ENCODE data around the gene SV2A. TPM values are rescaled to one million over a fixed set of nuclear protein-coding genes. Genes with fewer than 3 reads are reported as not detected.
"Not testable (repeated sequence)": the region's sequence is repeated elsewhere in the genome, so short reads cannot be mapped to it uniquely, and the experiment has no call there.

Gene SV2A
- polyA plus RNA-seq, 6 donors from 2014 or later: not detected

DNA sequence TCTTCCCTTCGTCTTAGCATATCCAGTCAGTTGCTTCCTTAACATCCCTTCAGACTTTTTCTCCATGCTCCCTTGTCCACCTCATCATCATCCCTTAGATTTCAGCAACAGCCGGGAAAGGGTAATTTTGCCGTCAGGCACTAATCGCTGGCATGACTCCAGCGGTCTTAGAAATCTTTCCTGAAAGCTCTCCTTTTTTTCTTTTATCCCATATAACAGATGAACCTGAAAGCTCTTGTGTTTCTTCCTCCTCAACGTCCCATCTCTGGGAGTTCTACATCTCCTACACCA lies 28.7 kb downstream of the SV2A start:
- Mint-ChIP-seq H3K36me3 (no peaks in the 10 kb centered on the region), H3K4me1 (peaks cover 0 to 1% (median 0%) of the 10 kb centered on the region in 3 donors), H3K4me3 (no peak overlapping the region)

DNA sequence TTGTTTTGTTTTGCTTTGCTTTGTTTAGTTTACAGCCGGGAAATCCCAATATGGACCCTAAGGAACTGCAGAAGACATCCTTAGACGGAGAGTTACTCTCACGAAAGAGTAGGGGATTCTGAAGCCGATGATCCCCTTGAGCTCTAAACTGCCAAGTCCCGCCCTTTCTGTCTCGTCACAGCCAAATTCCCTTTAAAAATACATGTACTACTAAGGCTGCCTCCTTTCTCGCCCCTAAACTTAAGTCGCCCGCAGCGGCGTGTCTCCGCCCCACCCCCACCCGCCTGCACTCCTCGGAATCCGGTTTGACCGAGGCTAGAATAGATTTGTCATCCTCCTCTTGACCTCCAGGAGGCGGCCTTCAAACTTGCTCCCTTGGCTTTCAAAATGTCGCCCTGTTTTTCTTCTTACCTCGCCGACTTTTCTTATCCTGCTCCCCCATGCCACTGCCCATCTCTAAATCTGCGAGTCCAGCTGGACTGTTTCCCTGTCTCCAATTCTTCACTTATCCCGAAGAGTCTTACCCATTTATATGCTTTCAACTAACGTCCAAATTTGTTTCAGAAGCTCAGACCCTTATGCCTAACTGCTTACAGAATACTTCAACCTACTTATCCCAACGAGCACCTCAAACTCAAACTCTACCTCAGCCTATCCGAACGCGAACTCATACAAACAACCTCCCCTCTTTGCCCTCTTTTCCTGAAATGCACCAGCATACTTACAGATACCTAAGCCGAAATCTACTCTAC lies 29.2 kb downstream of the SV2A start:
- Mint-ChIP-seq H3K9me3 (peaks cover 0 to 3% (median 0%) of the 10 kb centered on the region in 7 donors), H3K4me1 (peaks cover 0 to 5% (median 0%) of the 10 kb centered on the region in 3 donors), H3K4me3 (no peak overlapping the region), H3K27me3 (no peaks in the 10 kb centered on the region), H3K36me3 (no peaks in the 10 kb centered on the region), H3K27ac (no peak overlapping the region)
- DNase-seq (no peak), ATAC-seq (ENCODE audit: low read depth in 2 of 2) (peak; percentile 12 to 17)

More for the DNA sequence above, 28.7 kb downstream of the SV2A start:
- ATAC-seq (ENCODE audit: low read depth in 2 of 2) (no peak), DNase-seq (no peak)
- H3K9me3 Mint-ChIP-seq: peaks cover 0 to 3% (median 0%) of the 10 kb centered on the region in 7 donors
- H3K27ac Mint-ChIP-seq: no peak overlapping the region
- H3K27me3 Mint-ChIP-seq: no peaks in the 10 kb centered on the region

DNA sequence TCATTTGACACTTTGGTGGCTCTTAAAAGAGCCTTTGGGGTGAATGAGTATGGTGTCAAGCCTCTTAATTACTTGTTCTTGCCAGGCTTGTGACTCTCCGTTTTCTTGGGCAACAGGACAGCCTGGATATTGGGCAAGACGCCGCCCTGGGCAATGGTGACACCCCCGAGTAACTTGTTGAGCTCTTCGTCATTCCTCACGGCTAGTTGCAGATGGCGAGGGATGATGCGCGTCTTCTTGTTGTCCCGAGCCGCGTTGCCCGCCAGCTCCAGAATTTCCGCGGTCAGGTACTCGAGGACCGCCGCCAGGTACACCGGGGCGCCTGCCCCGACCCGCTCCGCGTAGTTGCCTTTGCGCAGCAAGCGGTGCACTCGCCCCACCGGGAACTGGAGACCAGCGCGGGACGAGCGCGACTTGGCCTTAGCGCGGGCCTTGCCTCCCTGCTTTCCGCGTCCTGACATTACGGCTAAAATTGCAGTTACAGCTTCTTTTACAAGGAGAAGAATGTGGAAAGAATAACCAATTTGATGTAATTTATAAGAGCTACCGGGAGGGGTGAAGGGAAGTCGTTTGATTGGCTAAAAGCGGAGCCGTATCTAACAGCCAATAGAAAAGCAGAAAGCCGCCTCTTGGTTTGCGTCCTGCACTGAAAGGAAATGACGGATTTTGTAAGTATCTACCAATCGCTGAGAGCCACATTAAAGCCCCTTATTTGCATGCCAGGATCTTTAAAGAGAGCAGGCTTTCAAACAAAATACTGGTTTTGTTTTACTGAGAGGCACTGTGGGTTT lies 30.0 kb downstream of the SV2A start:
- H3K4me3 Mint-ChIP-seq: no peak overlapping the region
- peak; percentile 62 to 65 for ATAC-seq (ENCODE audit: low read depth in 2 of 2)
- peaks cover 0 to 8% (median under 1%) of the 10 kb centered on the region in 3 donors for H3K4me1 Mint-ChIP-seq
- DNase-seq: peak; percentile 90
- no peak overlapping the region for H3K27ac Mint-ChIP-seq
- H3K27me3 Mint-ChIP-seq: no peaks in the 10 kb centered on the region
- no peaks in the 10 kb centered on the region for H3K36me3 Mint-ChIP-seq
- H3K9me3 Mint-ChIP-seq: peaks cover 0 to 3% (median 0%) of the 10 kb centered on the region in 7 donors

DNA sequence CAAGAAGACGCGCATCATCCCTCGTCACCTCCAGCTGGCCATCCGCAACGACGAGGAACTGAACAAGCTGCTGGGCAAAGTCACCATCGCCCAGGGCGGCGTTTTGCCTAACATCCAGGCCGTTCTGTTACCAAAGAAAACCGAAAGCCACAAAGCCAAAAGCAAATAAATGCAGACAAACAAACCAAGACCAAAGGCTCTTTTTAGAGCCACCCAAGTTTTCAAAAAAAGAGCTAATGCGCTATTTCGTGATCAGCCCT lies 30.5 kb downstream of the SV2A start:
- not testable (repeated sequence) for ATAC-seq (ENCODE audit: low read depth in 2 of 2); H3K4me3 Mint-ChIP-seq; H3K36me3 Mint-ChIP-seq; H3K9me3 Mint-ChIP-seq; DNase-seq; H3K27me3 Mint-ChIP-seq; H3K27ac Mint-ChIP-seq
- peaks cover 4 to 13% (median 5%) of the 10 kb centered on the region in 3 donors for H3K4me1 Mint-ChIP-seq

DNA sequence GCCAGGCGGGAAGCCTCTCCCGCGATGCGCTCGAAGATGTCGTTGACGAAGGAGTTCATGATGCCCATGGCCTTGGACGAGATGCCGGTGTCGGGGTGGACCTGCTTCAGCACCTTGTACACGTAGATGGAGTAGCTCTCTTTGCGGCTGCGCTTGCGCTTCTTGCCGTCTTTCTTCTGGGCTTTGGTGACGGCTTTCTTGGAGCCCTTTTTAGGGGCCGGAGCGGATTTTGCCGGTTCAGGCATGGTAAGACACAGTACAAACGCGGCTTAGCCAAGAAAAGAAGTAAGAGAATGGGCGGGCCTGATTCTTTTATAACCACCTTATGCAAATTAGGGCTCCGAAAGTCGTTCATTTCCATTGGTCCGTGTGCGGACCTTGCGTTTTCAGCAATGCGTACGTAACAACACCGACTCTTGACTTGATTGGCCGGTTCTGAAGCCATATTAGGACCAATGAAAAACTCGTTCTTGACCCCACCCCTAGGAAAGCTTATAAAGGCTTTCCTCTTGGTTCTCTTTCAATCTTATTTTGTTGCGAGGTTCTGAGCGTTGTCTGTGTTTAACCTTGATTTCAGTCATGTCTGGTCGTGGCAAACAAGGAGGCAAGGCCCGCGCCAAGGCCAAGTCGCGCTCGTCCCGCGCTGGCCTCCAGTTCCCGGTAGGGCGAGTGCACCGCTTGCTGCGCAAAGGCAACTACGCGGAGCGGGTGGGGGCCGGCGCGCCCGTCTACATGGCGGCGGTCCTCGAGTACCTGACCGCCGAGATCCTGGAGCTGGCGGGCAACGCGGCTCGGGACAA lies 31.0 kb downstream of the SV2A start:
- H3K27ac Mint-ChIP-seq: no peak overlapping the region
- no peak overlapping the region for H3K4me3 Mint-ChIP-seq

DNA sequence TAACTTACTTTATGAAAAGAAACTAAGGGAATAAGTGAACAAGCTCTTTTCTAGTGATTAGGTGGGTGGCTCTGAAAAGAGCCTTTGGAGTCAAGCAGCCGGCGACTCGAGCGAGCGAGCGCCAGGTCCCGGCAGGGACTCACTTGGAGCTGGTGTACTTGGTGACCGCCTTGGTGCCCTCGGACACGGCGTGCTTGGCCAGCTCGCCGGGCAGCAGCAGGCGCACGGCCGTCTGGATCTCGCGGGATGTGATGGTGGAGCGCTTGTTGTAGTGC lies 31.6 kb downstream of the SV2A start:
- ATAC-seq (ENCODE audit: low read depth in 2 of 2); H3K36me3 Mint-ChIP-seq; H3K27ac Mint-ChIP-seq; H3K9me3 Mint-ChIP-seq; H3K27me3 Mint-ChIP-seq; H3K4me3 Mint-ChIP-seq; DNase-seq: not testable (repeated sequence)
- peaks cover 6 to 19% (median 8%) of the 10 kb centered on the region in 3 donors for H3K4me1 Mint-ChIP-seq

More for the DNA sequence above, 31.0 kb downstream of the SV2A start:
- no peaks in the 10 kb centered on the region for H3K27me3 Mint-ChIP-seq
- H3K9me3 Mint-ChIP-seq: peaks cover 0 to 3% (median 0%) of the 10 kb centered on the region in 7 donors
- ATAC-seq (ENCODE audit: low read depth in 2 of 2) (peak; percentile 66 to 67), DNase-seq (peak; percentile 92)
- H3K36me3 Mint-ChIP-seq: no peaks in the 10 kb centered on the region
- peaks cover 6 to 18% (median 8%) of the 10 kb centered on the region in 3 donors for H3K4me1 Mint-ChIP-seq

DNA sequence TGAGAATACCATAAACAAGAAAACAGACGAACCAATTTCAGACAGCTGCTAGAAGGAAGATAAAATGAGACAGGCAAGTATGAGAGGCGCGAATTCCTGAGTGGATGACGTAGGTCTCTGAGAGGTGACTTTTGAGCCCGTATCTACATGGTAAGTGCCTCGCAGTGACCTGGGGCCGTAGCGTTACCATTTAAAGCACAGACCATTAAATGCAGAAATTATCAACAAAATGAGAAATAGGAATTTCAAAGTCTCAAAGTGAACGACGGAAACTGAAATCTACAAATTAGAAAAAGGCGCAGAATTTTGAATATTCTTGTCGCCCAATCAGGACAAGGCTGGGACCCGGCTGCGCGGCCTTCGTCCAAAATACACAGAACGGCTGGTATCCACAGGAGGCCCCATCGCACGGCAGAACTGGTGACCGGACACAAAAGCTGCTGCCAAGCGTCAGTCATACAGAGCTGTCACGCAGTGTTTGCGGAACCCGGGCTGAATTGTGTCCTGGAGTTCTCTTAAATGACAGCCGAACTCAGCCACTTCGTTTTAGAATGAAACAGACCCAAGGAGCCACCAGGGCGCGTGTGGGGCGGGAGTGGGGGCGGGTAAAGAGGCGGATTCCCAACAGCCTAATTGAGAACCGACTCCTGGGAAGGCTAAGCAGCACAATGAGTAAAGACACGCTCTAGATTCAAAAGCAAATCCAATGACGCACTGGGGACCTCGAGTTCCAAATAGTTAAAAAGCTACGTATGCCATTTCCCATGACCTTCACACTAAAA lies 32.1 kb downstream of the SV2A start:
- ATAC-seq (ENCODE audit: low read depth in 2 of 2): peak; percentile 3 to 8
- Mint-ChIP-seq H3K4me1 (peaks cover 6 to 19% (median 8%) of the 10 kb centered on the region in 3 donors), H3K36me3 (no peaks in the 10 kb centered on the region), H3K9me3 (peaks cover 0 to 3% (median 0%) of the 10 kb centered on the region in 7 donors), H3K27ac (no peak overlapping the region), H3K4me3 (no peak overlapping the region), H3K27me3 (no peaks in the 10 kb centered on the region)
- DNase-seq: peak; percentile 66

DNA sequence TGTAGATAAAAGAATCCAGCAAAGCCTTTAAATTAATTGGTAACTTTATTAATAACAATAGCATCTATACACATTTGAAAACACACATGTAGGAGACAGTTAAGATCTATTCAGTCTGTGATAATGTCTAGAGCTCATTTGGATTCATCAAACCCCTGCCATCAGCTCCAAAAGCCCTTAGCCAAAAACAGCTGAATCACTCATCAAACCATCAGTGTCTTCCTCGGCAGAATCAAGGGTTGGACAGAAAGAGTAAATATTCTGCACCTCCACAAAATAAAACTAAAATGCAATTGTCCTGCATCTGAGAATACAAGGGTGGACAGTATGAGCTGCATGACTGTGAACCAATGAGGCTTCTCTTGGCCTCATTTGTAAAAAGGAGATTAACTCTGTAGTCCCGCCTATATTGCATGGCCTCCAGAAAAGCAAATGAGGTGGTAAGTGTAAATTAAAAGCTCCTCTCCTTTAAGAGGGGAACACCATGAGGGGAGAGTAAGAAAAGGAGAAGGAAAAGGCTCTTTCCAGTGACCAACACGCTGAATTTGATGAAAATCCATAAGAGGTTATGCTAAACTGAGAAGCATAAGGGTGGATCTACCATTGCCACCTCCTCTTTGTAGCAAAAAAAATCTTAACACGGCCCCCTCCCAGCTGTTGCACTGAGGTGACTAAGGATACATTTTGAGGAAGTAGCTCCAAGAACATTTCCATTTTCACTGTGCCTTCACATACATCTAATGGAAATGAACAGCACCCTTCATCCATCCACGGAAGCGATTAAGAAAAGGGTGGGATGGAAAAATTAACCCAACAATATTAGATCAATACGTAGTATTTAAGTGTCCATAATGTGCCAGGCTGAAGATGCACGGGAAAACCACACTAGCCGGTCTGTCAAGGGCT lies 33.0 kb downstream of the SV2A start:
- no peaks in the 10 kb centered on the region for H3K27me3 Mint-ChIP-seq
- no peak for ATAC-seq (ENCODE audit: low read depth in 2 of 2)
- no peak overlapping the region for H3K27ac Mint-ChIP-seq
- H3K36me3 Mint-ChIP-seq: no peaks in the 10 kb centered on the region
- peaks cover 0 to 1% (median 0%) of the 10 kb centered on the region in 7 donors for H3K9me3 Mint-ChIP-seq
- peaks cover 7 to 19% (median 10%) of the 10 kb centered on the region in 3 donors for H3K4me1 Mint-ChIP-seq
- peak; percentile 31 for DNase-seq
- H3K4me3 Mint-ChIP-seq: no peak overlapping the region

DNA sequence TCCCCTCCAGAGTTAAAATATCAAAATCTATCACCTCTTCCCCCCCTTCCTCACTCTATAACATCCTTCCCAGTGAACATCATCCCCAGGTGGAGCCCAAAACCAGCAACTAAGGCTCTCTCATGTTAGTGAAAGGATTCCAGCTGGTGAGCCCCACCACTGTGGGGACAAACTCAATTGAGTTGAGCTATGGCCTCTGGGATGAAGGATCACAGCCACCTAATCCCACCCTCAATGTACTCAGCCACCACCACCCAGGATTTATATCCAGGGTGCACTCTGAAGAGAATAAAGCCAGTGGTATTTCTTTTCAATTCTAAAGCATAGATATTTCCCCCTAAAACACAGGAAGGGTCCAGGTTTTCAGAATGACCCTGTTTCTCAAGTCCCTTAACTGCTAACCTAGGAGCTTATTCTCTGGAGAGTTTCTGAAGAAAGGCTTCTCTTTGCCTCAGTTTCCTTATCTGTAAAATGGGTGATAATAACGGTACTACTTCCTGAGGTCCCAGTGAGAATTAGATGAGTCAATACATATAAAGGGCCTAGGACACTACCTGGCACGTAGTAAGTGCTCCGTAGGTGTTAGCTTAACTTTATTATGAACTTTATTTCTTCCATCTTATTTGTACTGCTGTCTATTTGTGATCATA lies 33.9 kb downstream of the SV2A start:
- DNase-seq: no peak
- H3K4me1 Mint-ChIP-seq: peaks cover 10 to 18% (median 16%) of the 10 kb centered on the region in 3 donors

DNA sequence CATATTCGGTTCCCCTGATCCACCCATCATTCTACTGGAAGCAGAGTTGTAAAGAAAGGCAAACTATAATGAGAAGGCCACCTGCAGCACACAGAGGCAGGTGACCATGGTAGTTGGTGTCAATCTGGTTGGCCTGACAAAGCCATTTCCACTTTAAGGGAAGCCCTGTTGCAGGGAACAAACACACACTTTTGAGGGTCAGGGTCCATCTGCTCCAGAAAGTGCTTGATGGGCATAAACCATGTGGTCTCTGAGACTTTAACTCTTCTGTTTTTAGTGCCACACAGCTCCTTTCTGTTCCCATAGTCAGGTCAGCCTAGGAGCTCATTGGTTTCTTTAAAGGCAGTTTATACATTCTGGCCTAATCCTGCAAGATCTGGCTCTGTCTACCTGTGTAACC lies 35.8 kb downstream of the SV2A start:
- peaks cover 14 to 18% (median 16%) of the 10 kb centered on the region in 3 donors for H3K4me1 Mint-ChIP-seq
- no peak for ATAC-seq (ENCODE audit: low read depth in 2 of 2)
- no peak for DNase-seq
- no peaks in the 10 kb centered on the region for H3K27me3 Mint-ChIP-seq
- H3K36me3 Mint-ChIP-seq: no peaks in the 10 kb centered on the region
- H3K27ac Mint-ChIP-seq: no peak overlapping the region
- no peaks in the 10 kb centered on the region for H3K9me3 Mint-ChIP-seq
- peak overlapping the region in 1 of 8 donors; percentile 19 for H3K4me3 Mint-ChIP-seq

More for the DNA sequence above, 33.9 kb downstream of the SV2A start:
- no peaks in the 10 kb centered on the region for H3K36me3 Mint-ChIP-seq
- no peaks in the 10 kb centered on the region for H3K9me3 Mint-ChIP-seq
- peak overlapping the region in 1 of 6 donors; percentile 34 for H3K27ac Mint-ChIP-seq
- ATAC-seq (ENCODE audit: low read depth in 2 of 2): no peak
- H3K27me3 Mint-ChIP-seq: no peaks in the 10 kb centered on the region
- H3K4me3 Mint-ChIP-seq: peak overlapping the region in 1 of 8 donors; percentile 26

DNA sequence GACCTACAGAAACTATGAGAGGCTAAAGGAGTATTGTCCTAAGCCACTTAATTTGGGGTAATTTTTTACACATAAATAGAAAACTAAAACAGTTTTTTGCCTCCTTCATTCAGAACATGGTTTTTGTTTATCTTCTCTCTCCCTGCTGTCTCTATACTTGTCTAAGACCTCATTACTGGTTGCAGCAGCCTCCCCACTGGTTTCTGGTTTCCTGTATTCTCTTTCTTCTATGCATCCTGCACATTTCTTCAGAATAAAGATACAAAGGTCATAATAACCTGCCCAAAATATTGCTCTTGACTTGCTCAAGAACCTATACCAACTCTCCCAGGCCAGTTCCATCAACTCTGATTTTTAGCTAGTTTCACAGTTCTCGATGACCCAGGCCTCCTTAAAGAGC lies 38.1 kb downstream of the SV2A start:
- Mint-ChIP-seq H3K36me3 (no peaks in the 10 kb centered on the region), H3K4me1 (peaks cover 14 to 18% (median 16%) of the 10 kb centered on the region in 3 donors), H3K4me3 (peak overlapping the region in 1 of 8 donors; percentile 19), H3K27me3 (no peaks in the 10 kb centered on the region), H3K9me3 (no peaks in the 10 kb centered on the region), H3K27ac (peak overlapping the region in 1 of 6 donors; percentile 60)
- ATAC-seq (ENCODE audit: low read depth in 2 of 2): no peak
- no peak for DNase-seq
